ENCODE measurements around the gene ABHD1. TPM values are rescaled to one million over a fixed set of nuclear protein-coding genes. Genes with fewer than 3 reads are reported as not detected.
"Not testable (repeated sequence)": the region's sequence is repeated elsewhere in the genome, so short reads cannot be mapped to it uniquely, and the experiment has no call there.

Gene ABHD1
- total RNA-seq, 1 experiment from 2014 or later = 0.18 TPM

- BruUV-seq (replicated peaks) = no TSS peak
- peaks cover 6% of the 10 kb centered on the region for H3K36me3 Mint-ChIP-seq (ENCODE audit: insufficient read depth, unreplicated experiment)
- peak within 1 kb of the TSS; percentile 61 for H3K4me3 ChIP-seq (ENCODE audit: low read depth, low read length)
- TF ChIP-seq, protein P1, sequence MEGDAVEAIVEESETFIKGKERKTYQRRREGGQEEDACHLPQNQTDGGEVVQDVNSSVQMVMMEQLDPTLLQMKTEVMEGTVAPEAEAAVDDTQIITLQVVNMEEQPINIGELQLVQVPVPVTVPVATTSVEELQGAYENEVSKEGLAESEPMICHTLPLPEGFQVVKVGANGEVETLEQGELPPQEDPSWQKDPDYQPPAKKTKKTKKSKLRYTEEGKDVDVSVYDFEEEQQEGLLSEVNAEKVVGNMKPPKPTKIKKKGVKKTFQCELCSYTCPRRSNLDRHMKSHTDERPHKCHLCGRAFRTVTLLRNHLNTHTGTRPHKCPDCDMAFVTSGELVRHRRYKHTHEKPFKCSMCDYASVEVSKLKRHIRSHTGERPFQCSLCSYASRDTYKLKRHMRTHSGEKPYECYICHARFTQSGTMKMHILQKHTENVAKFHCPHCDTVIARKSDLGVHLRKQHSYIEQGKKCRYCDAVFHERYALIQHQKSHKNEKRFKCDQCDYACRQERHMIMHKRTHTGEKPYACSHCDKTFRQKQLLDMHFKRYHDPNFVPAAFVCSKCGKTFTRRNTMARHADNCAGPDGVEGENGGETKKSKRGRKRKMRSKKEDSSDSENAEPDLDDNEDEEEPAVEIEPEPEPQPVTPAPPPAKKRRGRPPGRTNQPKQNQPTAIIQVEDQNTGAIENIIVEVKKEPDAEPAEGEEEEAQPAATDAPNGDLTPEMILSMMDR (IDR thresholded peaks at IDR 0.05; ENCODE audit: insufficient read depth in 1 of 2, low read depth in 1 of 2, low read length in 1 of 2, severe bottlenecking in 1 of 2, unreplicated experiment in 1 of 2) = no peak
- no peaks in the 10 kb centered on the region for H3K9me3 Mint-ChIP-seq (ENCODE audit: unreplicated experiment)
- H3K4me1 ChIP-seq = peaks cover 4% of the 10 kb centered on the region; the same call in 1 of the 2 replicates
- peak within 1 kb of the TSS; percentile 76 for H3K4me3 Mint-ChIP-seq (ENCODE audit: unreplicated experiment)
- H3K27me3 ChIP-seq (replicated peaks; ENCODE audit: control insufficient read depth, insufficient read depth, low read length) = no peaks in the 10 kb centered on the region
- H3K27ac Mint-ChIP-seq (ENCODE audit: unreplicated experiment) = no peak within 1 kb of the TSS
- no peaks in the 10 kb centered on the region for H3K4me1 Mint-ChIP-seq (ENCODE audit: low read depth, unreplicated experiment)
- peak in 1 of 2 experiments; percentile 52 for DNase-seq
- peaks cover 13% of the 10 kb centered on the region for H3K27me3 Mint-ChIP-seq (ENCODE audit: insufficient read depth, unreplicated experiment)
- POLR2A ChIA-PET = no interaction called here
- CTCF ChIA-PET = interaction anchor here (1.3 kb wide), 1 partner anchor 174 kb away, joined by 3 read pairs; no protein-coding TSS in a partner anchor
- H3K36me3 ChIP-seq (ENCODE audit: control insufficient read depth, insufficient read depth, low read length) = no peaks in the 10 kb centered on the region
- H3K9me3 ChIP-seq = no peaks in the 10 kb centered on the region
- intact Hi-C loops (cut with micrococcal nuclease; ENCODE audit: unreplicated experiment) = no loop called here
These were observed 4.9 kb upstream of the ABHD1 start, which contains the start of gene CGREF1 for GRCh38 chr2:27118525-27119329. TSS of gene CGREF1 (minus strand) at chr2:27119128. CDS start at chr2:27104366, 14,762 bp downstream.

- H3K27me3 ChIP-seq (replicated peaks; ENCODE audit: control insufficient read depth, insufficient read depth, low read length); DNase-seq; H3K27ac Mint-ChIP-seq (ENCODE audit: unreplicated experiment); H3K36me3 Mint-ChIP-seq (ENCODE audit: insufficient read depth, unreplicated experiment); H3K9me3 Mint-ChIP-seq (ENCODE audit: unreplicated experiment); POLR2A ChIA-PET; BruUV-seq (replicated peaks); H3K4me1 Mint-ChIP-seq (ENCODE audit: low read depth, unreplicated experiment); H3K36me3 ChIP-seq (ENCODE audit: control insufficient read depth, insufficient read depth, low read length); intact Hi-C loops (cut with micrococcal nuclease; ENCODE audit: unreplicated experiment); CTCF ChIA-PET; H3K4me1 ChIP-seq; H3K9me3 ChIP-seq: not testable (repeated sequence)
- H3K4me3 ChIP-seq (ENCODE audit: low read depth, low read length) = peak overlapping the region; percentile 61
- H3K4me3 Mint-ChIP-seq (ENCODE audit: unreplicated experiment) = peak overlapping the region; percentile 76
- H3K27me3 Mint-ChIP-seq (ENCODE audit: insufficient read depth, unreplicated experiment) = peaks cover 13% of the 10 kb centered on the region
These were observed 4.3 kb upstream of the ABHD1 start for GRCh38 chr2:27119330-27119670.

DNA sequence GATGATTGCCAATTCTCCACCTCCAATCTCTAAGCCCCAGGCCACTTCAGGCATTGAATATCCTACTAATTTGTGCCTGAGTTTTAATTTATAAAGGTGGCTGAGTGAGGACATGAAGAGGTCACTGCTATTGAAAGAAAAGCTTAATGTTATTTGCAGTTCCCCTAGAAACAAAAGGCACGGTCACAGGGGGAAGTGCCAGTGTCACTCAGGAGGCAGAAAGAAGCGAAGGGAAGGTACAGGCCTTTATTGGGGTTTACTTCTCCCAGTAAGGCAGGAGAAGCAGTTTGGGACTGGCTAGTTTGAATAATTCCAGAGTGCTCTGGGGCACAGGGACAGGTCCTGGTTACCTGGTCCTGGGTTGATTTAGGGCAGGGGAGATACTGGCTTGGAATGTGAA is 1.7 kb upstream of the ABHD1 start:
- CTCF ChIA-PET = no interaction called here
- no TSS peak for BruUV-seq (replicated peaks)
- no peak overlapping the region for H3K4me3 Mint-ChIP-seq (ENCODE audit: unreplicated experiment)

More for the DNA sequence above, 1.7 kb upstream of the ABHD1 start:
- Mint-ChIP-seq H3K36me3 (ENCODE audit: insufficient read depth, unreplicated experiment) (peaks cover 6% of the 10 kb centered on the region), H3K27ac (ENCODE audit: unreplicated experiment) (no peak overlapping the region), H3K27me3 (ENCODE audit: insufficient read depth, unreplicated experiment) (peaks cover 13% of the 10 kb centered on the region), H3K4me1 (ENCODE audit: low read depth, unreplicated experiment) (peaks cover 9% of the 10 kb centered on the region), H3K9me3 (ENCODE audit: unreplicated experiment) (no peaks in the 10 kb centered on the region)
- Histone ChIP-seq H3K9me3 (no peaks in the 10 kb centered on the region), H3K4me3 (ENCODE audit: low read depth, low read length) (no peak overlapping the region), H3K4me1 (peaks cover 16% of the 10 kb centered on the region), H3K36me3 (ENCODE audit: control insufficient read depth, insufficient read depth, low read length) (no peaks in the 10 kb centered on the region), H3K27me3 (replicated peaks; ENCODE audit: control insufficient read depth, insufficient read depth, low read length) (no peaks in the 10 kb centered on the region)
- DNase-seq = no peak
- intact Hi-C loops (cut with micrococcal nuclease; ENCODE audit: unreplicated experiment) = no loop called here
- TF ChIP-seq, protein P1 (IDR thresholded peaks at IDR 0.05; ENCODE audit: insufficient read depth in 1 of 2, low read depth in 1 of 2, low read length in 1 of 2, severe bottlenecking in 1 of 2, unreplicated experiment in 1 of 2) = no peak
- POLR2A ChIA-PET = no interaction called here

Measured in Caco-2 (cell line).